A673 (cell line): Measurements from ENCODE around the gene ANKRD11. TPM values are rescaled to one million over a fixed set of nuclear protein-coding genes. Genes with fewer than 3 reads are reported as not detected.

Source experiments
- BruUV-seq: library from RNA; stranded (reverse); fragments of 400-500 nt; replicated peaks from 2 replicates; lab custom pipeline; 2021; lab: Mats Ljungman, UMichigan
- CTCF ChIA-PET: fragments of 300-600 bp; sonication (Branson Sonifier 250); formaldehyde crosslinking; loops from one replicate; lab custom pipeline; 2022; ENCODE audit warnings: antibody characterized with exemption; lab: Charles Lee
- POLR2A ChIA-PET: fragments of 300-600 bp; sonication (Branson Sonifier 250); formaldehyde crosslinking; loops from one replicate; lab custom pipeline; 2022; ENCODE audit warnings: antibody characterized with exemption; ENCODE audit not compliant: low non-redundant PET; lab: Charles Lee
- DNase-seq: peaks from one replicate; pipeline ENCODE4 v3.0.0-alpha.2; 2015; ENCODE audit warnings: low spot score
- H3K27ac ChIP-seq: fragments of 200-600 bp; sonication (generic); 2 replicates; pipeline ENCODE4 v1.5.1; 2016; ENCODE audit warnings: mixed run types, low read depth, mild to moderate bottlenecking, mixed read lengths, antibody characterized with exemption, low read length; ENCODE audit not compliant: poor library complexity, severe bottlenecking
- H3K27me3 ChIP-seq: fragments of 200-600 bp; sonication (generic); replicated peaks from 2 replicates; pipeline ENCODE4 v1.6.1; 2017; ENCODE audit warnings: mixed run types, low read depth, mild to moderate bottlenecking, mixed read lengths, antibody characterized with exemption, low read length; ENCODE audit not compliant: insufficient read depth, poor library complexity
- H3K36me3 ChIP-seq: fragments of 200-600 bp; sonication (generic); 2 replicates; pipeline ENCODE4 v1.6.1; 2016; ENCODE audit warnings: mixed run types, mild to moderate bottlenecking, mixed read lengths, antibody characterized with exemption, low read length; ENCODE audit not compliant: insufficient read depth, poor library complexity, severe bottlenecking
- H3K4me1 ChIP-seq: fragments of 200-600 bp; sonication (generic); 2 replicates; pipeline ENCODE4 v1.6.1; 2017; ENCODE audit warnings: mixed run types, mild to moderate bottlenecking, mixed read lengths, antibody characterized with exemption, low read length; ENCODE audit not compliant: insufficient read depth, poor library complexity, severe bottlenecking
- H3K4me3 ChIP-seq: fragments of 200-600 bp; sonication (generic); 2 replicates; pipeline ENCODE4 v1.5.1; 2016; ENCODE audit warnings: low read depth, mixed run types, mild to moderate bottlenecking, mixed read lengths, low read length; ENCODE audit not compliant: poor library complexity, severe bottlenecking
- H3K9me3 ChIP-seq: fragments of 200-600 bp; sonication (generic); 2 replicates; pipeline ENCODE4 v1.6.1; 2016; ENCODE audit warnings: mixed run types, low read depth, mild to moderate bottlenecking, mixed read lengths, antibody characterized with exemption, low read length; ENCODE audit not compliant: poor library complexity, severe bottlenecking
- EZH2 ChIP-seq: fragments of 200-600 bp; sonication (generic); IDR thresholded peaks from 2 replicates; pipeline ENCODE4 v1.6.1; 2017; ENCODE audit warnings: borderline replicate concordance, low read depth, mild to moderate bottlenecking, mixed read lengths, antibody characterized with exemption, low read length; ENCODE audit not compliant: poor library complexity, severe bottlenecking
- intact Hi-C: fragments of 100-400 bp; cut with micrococcal nuclease; formaldehyde crosslinking; loops from one replicate; pipeline ENCODE4 v1.10.0; 2022; ENCODE audit not compliant: unreplicated experiment
- total RNA-seq: library from RNA; stranded (reverse); gene quantifications from 2 replicates; pipeline ENCODE4 v1.2.3, GENCODE V29; 2021
- TF ChIP-seq, protein P1 (sequence below): fragments of 300-800, 200-600 bp; sonication (generic); conservative IDR thresholded peaks from 2 replicates; pipeline ENCODE4 v1.5.1; 2017; ENCODE audit warnings: low read depth, mild to moderate bottlenecking, antibody characterized with exemption, low read length, moderate library complexity, mixed read lengths

The ANKRD11 gene
- total RNA-seq, 1 experiment from 2014 or later, result 217 TPM

DNA sequence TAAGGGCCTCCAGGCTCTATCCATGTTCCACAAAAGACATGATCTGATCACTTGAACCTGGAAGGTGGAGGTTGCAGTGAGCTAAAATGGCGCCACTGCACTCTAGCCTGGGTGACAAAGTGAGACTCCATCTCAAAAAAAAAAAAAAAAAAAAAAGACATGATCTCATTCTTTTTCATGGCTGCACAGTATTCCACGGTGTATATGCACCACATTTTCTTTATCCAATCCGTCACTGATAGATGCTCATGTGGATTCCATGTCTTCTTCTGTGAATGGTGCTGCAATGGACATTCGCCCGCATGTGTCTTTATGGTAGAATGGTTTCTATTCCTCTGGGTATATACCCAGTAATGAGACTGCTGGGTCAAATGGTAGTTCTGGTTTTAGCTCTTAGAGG is 124.4 kb downstream of the ANKRD11 start:
- ChIA-PET POLR2A (no interaction called here), CTCF (no interaction called here)
- Histone ChIP-seq H3K36me3 (no peaks in the 10 kb centered on the region), H3K4me3 (no peak overlapping the region), H3K4me1 (peaks cover 8% of the 10 kb centered on the region), H3K9me3 (no peaks in the 10 kb centered on the region), H3K27me3 (no peaks in the 10 kb centered on the region), H3K27ac (no peak overlapping the region)
- no TSS peak for BruUV-seq
- DNase-seq, result no peak
- TF ChIP-seq, protein P1, sequence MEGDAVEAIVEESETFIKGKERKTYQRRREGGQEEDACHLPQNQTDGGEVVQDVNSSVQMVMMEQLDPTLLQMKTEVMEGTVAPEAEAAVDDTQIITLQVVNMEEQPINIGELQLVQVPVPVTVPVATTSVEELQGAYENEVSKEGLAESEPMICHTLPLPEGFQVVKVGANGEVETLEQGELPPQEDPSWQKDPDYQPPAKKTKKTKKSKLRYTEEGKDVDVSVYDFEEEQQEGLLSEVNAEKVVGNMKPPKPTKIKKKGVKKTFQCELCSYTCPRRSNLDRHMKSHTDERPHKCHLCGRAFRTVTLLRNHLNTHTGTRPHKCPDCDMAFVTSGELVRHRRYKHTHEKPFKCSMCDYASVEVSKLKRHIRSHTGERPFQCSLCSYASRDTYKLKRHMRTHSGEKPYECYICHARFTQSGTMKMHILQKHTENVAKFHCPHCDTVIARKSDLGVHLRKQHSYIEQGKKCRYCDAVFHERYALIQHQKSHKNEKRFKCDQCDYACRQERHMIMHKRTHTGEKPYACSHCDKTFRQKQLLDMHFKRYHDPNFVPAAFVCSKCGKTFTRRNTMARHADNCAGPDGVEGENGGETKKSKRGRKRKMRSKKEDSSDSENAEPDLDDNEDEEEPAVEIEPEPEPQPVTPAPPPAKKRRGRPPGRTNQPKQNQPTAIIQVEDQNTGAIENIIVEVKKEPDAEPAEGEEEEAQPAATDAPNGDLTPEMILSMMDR, result no peak
- TF ChIP-seq EZH2, result no peak
- intact Hi-C loops, result no loop called here

DNA sequence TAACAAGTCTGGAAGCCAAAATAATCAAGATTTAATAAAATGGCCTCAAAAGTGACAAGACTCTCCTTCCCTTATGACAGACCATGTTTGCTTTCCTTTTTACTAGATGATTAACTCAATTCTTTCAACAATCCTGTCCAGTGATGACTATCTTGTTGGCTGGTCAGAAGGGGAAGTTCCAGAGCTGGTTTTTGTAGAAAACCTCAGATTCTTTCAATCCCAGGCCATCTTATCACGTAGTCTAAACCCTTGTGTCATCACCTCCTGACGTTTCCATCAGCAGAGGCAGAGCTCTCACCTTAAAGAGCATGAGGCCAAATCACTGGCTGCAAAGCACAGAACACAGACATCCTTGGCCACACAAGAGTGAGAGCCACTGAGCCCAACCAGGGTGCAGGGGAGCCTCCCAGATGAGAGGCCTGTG is 125.3 kb downstream of the ANKRD11 start:
- no peaks in the 10 kb centered on the region for H3K27me3 ChIP-seq
- H3K4me3 ChIP-seq, result no peak overlapping the region
- no peaks in the 10 kb centered on the region for H3K36me3 ChIP-seq
- no TSS peak for BruUV-seq
- DNase-seq, result no peak
- H3K9me3 ChIP-seq, result no peaks in the 10 kb centered on the region
- intact Hi-C loops, result no loop called here
- POLR2A ChIA-PET, result no interaction called here
- TF ChIP-seq EZH2, result no peak
- TF ChIP-seq, protein P1, result no peak
- CTCF ChIA-PET, result no interaction called here
- peaks cover 8% of the 10 kb centered on the region for H3K4me1 ChIP-seq
- no peak overlapping the region for H3K27ac ChIP-seq

DNA sequence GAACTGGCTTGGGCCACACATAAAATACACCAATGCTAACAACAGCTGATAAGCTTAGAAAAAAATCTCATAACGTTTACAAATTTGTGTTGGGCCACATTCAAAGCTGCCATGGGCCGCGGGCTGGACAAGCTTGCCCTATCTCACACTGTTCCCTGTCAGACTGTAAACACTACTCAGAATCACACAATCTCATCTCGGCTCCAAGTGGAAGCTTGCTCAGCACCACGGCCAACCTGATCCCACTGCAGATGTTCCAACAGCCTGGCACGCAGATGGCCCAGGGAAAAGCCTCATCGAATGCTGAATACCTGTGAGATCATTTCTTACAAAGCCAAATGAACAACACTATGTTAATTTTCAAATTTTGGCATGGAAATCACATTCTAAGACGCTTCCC is 125.8 kb downstream of the ANKRD11 start:
- no peak for TF ChIP-seq EZH2
- TF ChIP-seq, protein P1, result no peak
- peaks cover 8% of the 10 kb centered on the region for H3K4me1 ChIP-seq
- no peak for DNase-seq
- no peak overlapping the region for H3K27ac ChIP-seq
- BruUV-seq, result no TSS peak
- H3K36me3 ChIP-seq, result no peaks in the 10 kb centered on the region
- H3K27me3 ChIP-seq, result no peaks in the 10 kb centered on the region
- no peaks in the 10 kb centered on the region for H3K9me3 ChIP-seq
- ChIA-PET POLR2A (no interaction called here), CTCF (no interaction called here)
- H3K4me3 ChIP-seq, result no peak overlapping the region
- intact Hi-C loops, result no loop called here
